Stimulated activated naive B cell treated with anti-CD40 and anti-IgM and Interleukin-4, amounts not matched to agents 10 μg/mL and 1 μg/mL and 100 μg/mL, for 72 hours (primary cell): ENCODE results near the gene EPYC.
A peak's percentile ranks its signal among the peaks of the same experiment; 100 is the strongest.

Source experiments
- ATAC-seq, 2 donors: fragments of 150-1000 bp; cut with Tn5 transposase; replicated peaks; 2 replicates each; pipeline ENCODE4 v1.10.0; 2021; ENCODE audit warnings: moderate library complexity in 1 of 2
- DNase-seq: peaks from one replicate; pipeline ENCODE4 v3.0.0; 2021
- H3K27ac Mint-ChIP-seq: one replicate; pipeline ENCODE4 v1.8.0; 2022; ENCODE audit warnings: mild to moderate bottlenecking, mixed read lengths
- H3K27me3 Mint-ChIP-seq, 2 donors: one replicate each; pipeline ENCODE4 v1.8.0; 2022; ENCODE audit warnings: mixed read lengths in 2 of 2
- H3K36me3 Mint-ChIP-seq, 2 donors: one replicate each; pipeline ENCODE4 v1.8.0; 2022; ENCODE audit warnings: mixed read lengths in 2 of 2, mild to moderate bottlenecking in 1 of 2
- H3K4me1 Mint-ChIP-seq, 2 donors: one replicate each; pipeline ENCODE4 v1.8.0; 2022; ENCODE audit warnings: mixed read lengths in 2 of 2, mild to moderate bottlenecking in 1 of 2
- H3K4me3 Mint-ChIP-seq, 2 donors: one replicate each; pipeline ENCODE4 v1.8.0; 2022; ENCODE audit warnings: mild to moderate bottlenecking in 2 of 2, mixed read lengths in 2 of 2, moderate library complexity in 1 of 2
- H3K9me3 Mint-ChIP-seq, 2 donors: one replicate each; pipeline ENCODE4 v1.8.0; 2022; ENCODE audit warnings: mixed read lengths in 2 of 2, mild to moderate bottlenecking in 1 of 2

Gene EPYC

DNA sequence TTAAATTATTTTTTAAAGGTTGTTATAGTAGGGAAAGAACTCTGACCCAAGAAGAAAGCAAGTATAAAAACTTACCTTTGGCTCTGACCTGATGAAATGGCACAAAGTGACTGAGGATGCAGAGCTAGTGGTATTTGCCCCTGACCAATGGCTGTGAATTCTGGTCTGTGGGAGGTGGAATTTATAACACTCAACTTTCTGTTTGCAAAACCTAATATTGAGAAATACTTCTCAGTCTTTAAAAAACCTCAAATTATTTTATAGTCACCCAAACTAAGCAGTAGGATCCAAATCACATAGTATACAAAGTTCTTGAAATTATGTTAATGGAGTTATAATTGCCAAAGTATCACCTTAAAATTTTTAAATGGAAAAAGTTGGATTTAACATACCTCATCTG lies at the start of gene EPYC:
Gene EPYC, minus strand, starts transcription at position 101 of the 400 bp plus-strand sequence. CDS start 2,407 bp downstream, outside the sequence.
- no peak for ATAC-seq
- Mint-ChIP-seq H3K27ac (no peak within 1 kb of the TSS), H3K27me3 (no peaks in the 10 kb centered on the region)

DNA sequence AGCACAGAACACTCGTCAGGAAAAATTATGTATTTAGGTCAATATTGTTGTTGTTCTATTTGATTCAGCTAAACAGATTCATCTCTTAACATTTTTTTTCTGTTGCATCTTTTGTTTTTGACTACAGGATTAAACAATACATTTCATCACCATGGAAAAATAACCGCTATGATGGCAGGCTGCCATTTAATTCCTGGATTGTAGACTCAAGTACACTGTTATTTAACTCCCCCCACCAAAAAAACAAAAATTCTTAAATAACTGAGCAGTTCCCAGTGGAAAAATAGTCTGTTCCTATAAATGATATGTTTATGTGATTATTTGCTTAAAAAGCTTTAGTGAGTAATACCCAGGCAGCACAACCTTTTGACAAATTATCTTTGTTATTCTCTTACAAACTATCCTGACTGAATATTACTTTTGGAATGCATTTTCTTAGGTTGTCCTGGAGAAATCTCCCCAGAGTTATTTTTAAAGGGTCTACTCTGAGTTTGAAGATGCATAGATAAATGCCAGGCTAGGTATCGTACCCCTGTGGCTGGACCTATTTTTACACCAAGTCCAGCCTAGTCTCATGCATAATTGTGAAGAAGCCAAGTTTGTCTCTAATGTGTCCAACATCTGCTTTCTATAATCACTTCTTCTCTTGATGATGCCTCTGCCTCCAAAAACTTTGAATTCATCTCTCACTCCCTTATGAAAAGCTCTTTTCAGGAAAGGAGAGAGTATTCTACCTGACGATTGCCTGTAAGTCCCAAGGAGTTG lies 49.4 kb upstream of the EPYC start:
- Mint-ChIP-seq H3K4me1 (no peaks in the 10 kb centered on the region), H3K9me3 (no peaks in the 10 kb centered on the region), H3K27me3 (no peaks in the 10 kb centered on the region), H3K4me3 (no peak overlapping the region), H3K27ac (no peak overlapping the region), H3K36me3 (no peaks in the 10 kb centered on the region)
- no peak for DNase-seq
- no peak for ATAC-seq

More for the DNA sequence above, at the start of gene EPYC:
- H3K9me3 Mint-ChIP-seq = no peaks in the 10 kb centered on the region
- peaks cover 1 to 13% of the 10 kb centered on the region in 2 donors for H3K4me1 Mint-ChIP-seq
- H3K36me3 Mint-ChIP-seq = no peaks in the 10 kb centered on the region
- no peak for DNase-seq
- H3K4me3 Mint-ChIP-seq = no peak within 1 kb of the TSS

GRCh38 chr12:91052026-91052425 lies 47.3 kb upstream of the EPYC start:
- Mint-ChIP-seq H3K9me3 (no peaks in the 10 kb centered on the region), H3K4me3 (no peak overlapping the region), H3K36me3 (no peaks in the 10 kb centered on the region), H3K4me1 (no peaks in the 10 kb centered on the region), H3K27me3 (no peaks in the 10 kb centered on the region), H3K27ac (no peak overlapping the region)
- DNase-seq = no peak
- no peak for ATAC-seq

- Mint-ChIP-seq H3K27ac (no peak overlapping the region), H3K4me3 (no peak overlapping the region), H3K9me3 (no peaks in the 10 kb centered on the region), H3K36me3 (no peaks in the 10 kb centered on the region), H3K27me3 (no peaks in the 10 kb centered on the region), H3K4me1 (no peaks in the 10 kb centered on the region)
- no peak for DNase-seq
- ATAC-seq = no peak
Observed at GRCh38 chr12:91044586-91044985, 39.8 kb upstream of the EPYC start.

- H3K4me1 Mint-ChIP-seq = no peaks in the 10 kb centered on the region
- no peak overlapping the region for H3K4me3 Mint-ChIP-seq
- ATAC-seq = no peak
- H3K27ac Mint-ChIP-seq = no peak overlapping the region
- H3K36me3 Mint-ChIP-seq = no peaks in the 10 kb centered on the region
- no peaks in the 10 kb centered on the region for H3K27me3 Mint-ChIP-seq
- no peaks in the 10 kb centered on the region for H3K9me3 Mint-ChIP-seq
- DNase-seq = no peak
Observed at GRCh38 chr12:91043408-91043807, 38.6 kb upstream of the EPYC start.

- H3K36me3 Mint-ChIP-seq = no peaks in the 10 kb centered on the region
- no peak overlapping the region for H3K4me3 Mint-ChIP-seq
- no peak overlapping the region for H3K27ac Mint-ChIP-seq
- no peaks in the 10 kb centered on the region for H3K4me1 Mint-ChIP-seq
- DNase-seq = no peak
- H3K9me3 Mint-ChIP-seq = no peaks in the 10 kb centered on the region
- no peak for ATAC-seq
- no peaks in the 10 kb centered on the region for H3K27me3 Mint-ChIP-seq
Observed at GRCh38 chr12:91040096-91040755, 35.5 kb upstream of the EPYC start.

GRCh38 chr12:91037276-91037675 lies 32.5 kb upstream of the EPYC start:
- Mint-ChIP-seq H3K27me3 (no peaks in the 10 kb centered on the region), H3K4me1 (no peaks in the 10 kb centered on the region), H3K9me3 (no peaks in the 10 kb centered on the region), H3K4me3 (no peak overlapping the region), H3K36me3 (no peaks in the 10 kb centered on the region), H3K27ac (no peak overlapping the region)
- ATAC-seq (no peak), DNase-seq (no peak)

DNA sequence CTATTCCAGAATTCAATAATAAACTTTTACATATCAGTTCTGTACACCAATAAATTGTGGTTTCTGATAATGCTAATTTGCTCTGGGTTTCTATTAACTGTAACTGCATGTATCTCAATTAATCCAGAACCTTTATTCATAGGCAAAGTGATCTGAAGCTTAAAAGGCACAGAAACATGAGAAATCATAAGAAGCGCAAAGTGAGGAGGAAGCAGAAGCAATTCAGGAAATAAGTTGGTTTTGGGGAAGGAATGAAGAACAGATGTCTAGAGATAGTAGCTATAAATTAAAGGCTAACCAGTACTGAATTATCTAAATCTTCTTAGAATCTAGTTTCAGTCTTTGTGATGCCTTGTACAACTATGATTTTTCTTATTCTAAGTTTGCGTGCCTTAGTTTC lies 28.5 kb upstream of the EPYC start:
- Mint-ChIP-seq H3K36me3 (no peaks in the 10 kb centered on the region), H3K4me3 (no peak overlapping the region), H3K9me3 (no peaks in the 10 kb centered on the region), H3K27ac (no peak overlapping the region), H3K4me1 (no peaks in the 10 kb centered on the region), H3K27me3 (no peaks in the 10 kb centered on the region)
- ATAC-seq (no peak), DNase-seq (no peak)

GRCh38 chr12:91023326-91024004 lies 18.7 kb upstream of the EPYC start:
- Mint-ChIP-seq H3K9me3 (no peaks in the 10 kb centered on the region), H3K4me1 (no peaks in the 10 kb centered on the region), H3K27me3 (no peaks in the 10 kb centered on the region), H3K4me3 (no peak overlapping the region), H3K27ac (no peak overlapping the region), H3K36me3 (no peaks in the 10 kb centered on the region)
- DNase-seq = no peak
- peak in 1 of 2 donors; percentile 39 for ATAC-seq

- Mint-ChIP-seq H3K36me3 (no peaks in the 10 kb centered on the region), H3K4me3 (no peak overlapping the region), H3K4me1 (no peaks in the 10 kb centered on the region), H3K9me3 (no peaks in the 10 kb centered on the region), H3K27ac (no peak overlapping the region), H3K27me3 (no peaks in the 10 kb centered on the region)
- no peak for ATAC-seq
- no peak for DNase-seq
Observed at GRCh38 chr12:91021076-91021475, 16.3 kb upstream of the EPYC start.

DNA sequence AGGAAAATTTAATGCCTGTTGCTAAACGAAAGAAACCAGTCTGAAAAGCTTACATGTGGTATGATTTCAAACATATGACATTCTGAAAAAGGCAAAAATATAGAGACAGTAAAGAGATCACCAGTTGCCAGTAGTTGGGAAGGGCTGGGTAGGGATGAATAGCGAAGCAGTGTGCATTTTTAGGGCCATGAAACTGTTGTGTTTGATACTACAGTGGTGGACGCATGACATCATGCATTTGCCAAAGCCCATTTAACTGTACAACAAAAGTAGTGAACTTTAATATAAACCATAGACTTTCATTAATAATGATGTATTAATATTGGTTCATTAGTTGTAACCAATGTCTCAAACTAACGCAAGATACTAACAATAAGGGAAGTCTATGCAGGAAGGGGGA lies 14.7 kb upstream of the EPYC start:
- Mint-ChIP-seq H3K36me3 (no peaks in the 10 kb centered on the region), H3K4me3 (no peak overlapping the region), H3K27me3 (no peaks in the 10 kb centered on the region), H3K4me1 (no peaks in the 10 kb centered on the region), H3K27ac (no peak overlapping the region), H3K9me3 (peaks cover 0 to 2% of the 10 kb centered on the region in 2 donors)
- ATAC-seq (no peak), DNase-seq (no peak)

DNA sequence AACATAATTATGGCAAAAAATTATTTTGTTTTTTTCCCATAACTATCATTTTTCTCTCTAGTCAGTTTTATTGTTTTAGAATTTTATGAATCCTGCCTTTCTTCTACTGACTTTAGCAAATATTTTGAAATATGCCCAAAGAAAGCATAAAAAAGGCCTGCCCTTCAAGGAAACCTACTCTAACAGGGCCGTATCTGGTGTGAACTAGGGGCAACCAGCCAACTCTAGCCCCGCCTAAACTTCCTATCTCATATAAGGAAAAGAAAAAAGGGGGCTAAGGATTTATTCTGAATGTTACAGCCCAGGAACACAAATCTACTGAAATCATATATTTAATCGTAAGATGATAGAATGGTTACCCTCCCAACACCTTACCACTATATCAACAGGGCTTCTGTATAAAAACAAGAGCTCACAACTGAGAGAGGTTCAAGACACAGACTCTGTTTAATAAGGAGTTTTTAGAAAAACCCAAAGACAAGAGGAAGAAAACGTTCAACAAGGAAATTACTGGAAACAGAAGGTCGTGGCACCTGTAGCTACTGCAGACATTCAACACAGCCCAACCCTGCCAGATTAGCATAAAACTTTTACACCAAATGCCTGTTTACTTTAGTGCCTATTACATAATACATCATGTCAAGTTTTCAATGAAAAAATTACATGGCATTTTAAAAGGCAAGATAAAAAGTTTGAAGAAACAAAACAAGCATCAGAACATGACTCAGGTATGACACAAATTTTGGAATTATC lies 12.9 kb upstream of the EPYC start:
- H3K27me3 Mint-ChIP-seq = peaks cover 6 to 11% of the 10 kb centered on the region in 2 donors
- ATAC-seq (no peak), DNase-seq (no peak)
- H3K4me1 Mint-ChIP-seq = no peaks in the 10 kb centered on the region
- H3K4me3 Mint-ChIP-seq = no peak overlapping the region
- no peak overlapping the region for H3K27ac Mint-ChIP-seq
- H3K36me3 Mint-ChIP-seq = no peaks in the 10 kb centered on the region
- peaks cover 0 to 2% of the 10 kb centered on the region in 2 donors for H3K9me3 Mint-ChIP-seq

GRCh38 chr12:91017043-91017442 lies 12.3 kb upstream of the EPYC start:
- H3K9me3 Mint-ChIP-seq = peaks cover 0 to 2% of the 10 kb centered on the region in 2 donors
- DNase-seq = no peak
- ATAC-seq = no peak
- no peak overlapping the region for H3K4me3 Mint-ChIP-seq
- H3K4me1 Mint-ChIP-seq = no peaks in the 10 kb centered on the region
- no peak overlapping the region for H3K27ac Mint-ChIP-seq
- H3K36me3 Mint-ChIP-seq = no peaks in the 10 kb centered on the region
- peaks cover 6 to 11% of the 10 kb centered on the region in 2 donors for H3K27me3 Mint-ChIP-seq

DNA sequence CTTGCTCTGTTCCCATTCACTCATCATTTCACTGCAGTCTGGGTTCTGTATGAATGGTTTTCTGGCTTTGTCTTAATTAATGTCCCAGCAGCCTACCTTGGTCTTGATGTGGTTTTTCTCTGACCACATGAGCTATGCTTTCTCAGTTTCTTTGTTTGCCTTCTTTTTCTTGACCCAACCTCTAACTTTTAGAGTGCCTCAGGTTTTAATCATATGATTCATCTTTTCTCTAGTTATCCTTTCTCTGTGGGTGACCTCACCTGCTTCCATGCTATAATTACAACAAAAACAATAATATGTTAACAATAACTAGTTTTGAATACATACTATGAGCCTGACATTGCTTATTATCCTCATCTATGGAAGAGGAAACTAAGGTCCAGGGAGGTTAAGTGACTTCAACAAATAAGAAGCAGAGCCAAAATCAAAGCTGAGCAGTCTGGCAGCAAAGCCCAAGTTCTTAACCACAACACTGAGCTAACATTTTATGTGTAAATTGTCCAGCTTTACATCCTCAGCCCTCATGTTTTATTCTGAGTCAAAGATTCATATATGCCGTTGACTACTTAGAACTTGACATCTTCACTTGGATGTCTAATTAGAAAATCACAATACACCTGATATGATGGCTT lies 4.7 kb upstream of the EPYC start:
- DNase-seq (no peak), ATAC-seq (peak in 1 of 2 donors; percentile 44)
- Mint-ChIP-seq H3K27me3 (peaks cover 11 to 16% of the 10 kb centered on the region in 2 donors), H3K27ac (no peak overlapping the region), H3K4me3 (no peak overlapping the region), H3K36me3 (no peaks in the 10 kb centered on the region), H3K4me1 (peaks cover 1 to 13% of the 10 kb centered on the region in 2 donors), H3K9me3 (peaks cover 0 to 2% of the 10 kb centered on the region in 2 donors)
